K562 (cell line): ENCODE data around the gene ALX3. TPM values are rescaled to one million over a fixed set of nuclear protein-coding genes. Genes with fewer than 3 reads are reported as not detected.
A peak's percentile ranks its signal among the peaks of the same experiment; 100 is the strongest.

Experiments
- ATAC-seq: fragments of 200-7000 bp; cut with Tn5 transposase; 3 replicates; pipeline ENCODE4 v1.9.1; 2020; ENCODE audit warnings: moderate library complexity
- BruUV-seq: library from RNA; stranded (reverse); fragments of 400-500 nt; replicated peaks from 2 replicates; lab custom pipeline; 2021; lab: Mats Ljungman, UMichigan
- CTCF ChIA-PET: fragments of 300-600 bp; formaldehyde crosslinking; extraction: SDS; loops from one replicate; lab custom pipeline; 2021; ENCODE audit warnings: low intra/inter-chr PET ratio; lab: Yijun Ruan, JAX
- POLR2A ChIA-PET: fragments of 300-600, 350-650 bp; sonication (Branson Sonifier 250); formaldehyde crosslinking; extraction: SDS; loops from one replicate; lab custom pipeline; 2021; ENCODE audit warnings: antibody characterized with exemption, inconsistent platforms; lab: Yijun Ruan, JAX
- DNase-seq, 4 experiments: peaks; one replicate each; pipeline versions ENCODE4 v3.0.0 to v3.0.0-alpha.2; 2011 to 2018; ENCODE audit warnings: low spot score in 3 of 4, mixed read lengths in 3 of 4; ENCODE audit errors: extremely low read depth in 1 of 4
- FAIRE-seq: peaks from 2 replicates; lab custom pipeline; 2011; peaks lifted over from hg19 to GRCh38; lab: Jason Lieb, UNC
- H2AFZ ChIP-seq: 2 replicates; pipeline ENCODE4 v1.6.0; 2011; ENCODE audit warnings: low read depth, low read length, control low read depth, inconsistent platforms
- H3K27ac ChIP-seq: fragments of 200-600 bp; 3 replicates; pipeline ENCODE4 v1.8.0; 2011; ENCODE audit warnings: low read depth, mild to moderate bottlenecking, control low read depth, inconsistent platforms, low read length, moderate library complexity, mixed read lengths; ENCODE audit errors: extremely low read depth
- H3K27me3 ChIP-seq, 2 experiments: fragments of 300-600 bp in 1 of 2; 2 replicates in 1 of 2; 3 replicates in 1 of 2; pipeline versions ENCODE4 v1.6.0 to v1.8.0; 2011; ENCODE audit warnings: inconsistent platforms in 2 of 2, low read length in 2 of 2, mild to moderate bottlenecking in 1 of 2, mixed read lengths in 1 of 2, moderate library complexity in 1 of 2; ENCODE audit not compliant: control insufficient read depth in 2 of 2, insufficient read depth in 2 of 2
- H3K36me3 ChIP-seq: fragments of 300-600 bp; 3 replicates; pipeline ENCODE4 v1.8.0; 2011; ENCODE audit warnings: mild to moderate bottlenecking, low read length, inconsistent platforms; ENCODE audit not compliant: control insufficient read depth, insufficient read depth
- H3K4me1 ChIP-seq, 2 experiments: fragments of 200-600 bp in 1 of 2; replicated peaks in 1 of 2; 2 replicates in 1 of 2; 3 replicates in 1 of 2; pipeline versions ENCODE4 v1.5.1 to v1.8.0; 2011; ENCODE audit warnings: inconsistent platforms in 2 of 2, low read length in 2 of 2, mild to moderate bottlenecking in 1 of 2, mixed read lengths in 1 of 2, moderate library complexity in 1 of 2; ENCODE audit not compliant: control insufficient read depth in 2 of 2, insufficient read depth in 2 of 2
- H3K4me2 ChIP-seq: 2 replicates; pipeline ENCODE4 v1.6.1; 2011; ENCODE audit warnings: low read length, control low read depth, inconsistent platforms, mixed read lengths; ENCODE audit not compliant: insufficient read depth
- H3K4me3 ChIP-seq: fragments of 200-600 bp; sonication (generic), shearing (Covaris generic); 2 replicates; pipeline ENCODE4 v1.5.1; 2016; ENCODE audit warnings: control low read depth, inconsistent platforms
- H3K79me2 ChIP-seq: fragments of 200-600 bp; 3 replicates; pipeline ENCODE4 v1.8.0; 2011; ENCODE audit warnings: low read length, inconsistent platforms; ENCODE audit not compliant: control insufficient read depth, insufficient read depth
- H3K9ac ChIP-seq, 2 experiments: 2 replicates each; pipeline versions ENCODE4 v1.6.0 to v1.6.1; 2011; ENCODE audit warnings: low read depth in 2 of 2, low read length in 2 of 2, control low read depth in 1 of 2, inconsistent platforms in 1 of 2, mild to moderate bottlenecking in 1 of 2, mixed read lengths in 1 of 2; ENCODE audit not compliant: insufficient read depth in 1 of 2
- H3K9me1 ChIP-seq: one replicate; pipeline ENCODE4 v1.6.0; 2011; ENCODE audit warnings: inconsistent platforms, mild to moderate bottlenecking, low read length, moderate library complexity; ENCODE audit not compliant: control insufficient read depth, insufficient read depth
- H3K9me3 ChIP-seq: replicated peaks from 2 replicates; pipeline ENCODE4 v1.5.1; 2011; ENCODE audit warnings: low read depth, low read length, inconsistent platforms; ENCODE audit not compliant: control insufficient read depth, insufficient read depth
- H4K20me1 ChIP-seq: replicated peaks from 2 replicates; pipeline ENCODE4 v1.6.1; 2011; ENCODE audit warnings: low read length, inconsistent platforms, mixed read lengths; ENCODE audit not compliant: control insufficient read depth, insufficient read depth
- CEBPG ChIP-seq, 3 experiments: fragments of 200-800 bp in 1 of 3; sonication (Bioruptor generic) in 1 of 3; sonication (generic) in 1 of 3; formaldehyde crosslinking in 1 of 3; IDR thresholded peaks in 2 of 3; conservative IDR thresholded peaks in 1 of 3; 2 replicates each; pipeline versions ENCODE4 v1.6.1 to v1.8.0; 2016 to 2022; ENCODE audit warnings: missing compliant biosample characterization in 2 of 3, missing genetic modification characterization in 2 of 3, mild to moderate bottlenecking in 1 of 3, missing genetic modification reagents in 1 of 3
- WGBS: fragments of 100-300 bp; shearing (Covaris generic); methylation state at CpG from one replicate; pipeline ENCODE4 v1.1.6; 2016; ENCODE audit warnings: low coverage, mixed read lengths; ENCODE audit not compliant: insufficient coverage; ENCODE audit errors: missing lambda C conversion rate; 5-methylcytosine and 5-hydroxymethylcytosine counted together
- in situ Hi-C: fragments of 300-500 bp; cut with MboI; formaldehyde crosslinking; loops from 4 replicates; pipeline ENCODE4 v1.15.0; 2018; ENCODE audit warnings: inconsistent platforms, mixed read lengths
- intact Hi-C: fragments of 100-400 bp; cut with micrococcal nuclease; formaldehyde crosslinking; loops from 2 replicates; pipeline ENCODE4 v1.14.2; 2022
- polyA plus RNA-seq, 8 experiments: library from polyadenylated mRNA; depleted of rRNA in 4 of 8; stranded (reverse) in 5 of 8; unstranded in 3 of 8; fragments of >200 nt; fragmentation: Nextera tagmentation in 2 of 8; fragmentation: Illumina TruSeq in 1 of 8; extraction: Ambion mirVana in 2 of 8; extraction: Trizol in 1 of 8; gene quantifications; 2 replicates each; pipeline versions ENCODE4 v1.2.1 to v1.2.3, GENCODE V29; 2011 to 2014; ENCODE audit warnings: inconsistent platforms in 1 of 8, missing spikeins in 1 of 8
- total RNA-seq, 7 experiments: library from RNA; depleted of rRNA in 6 of 7; stranded (reverse); fragments of >200 nt in 6 of 7; fragmentation: Illumina TruSeq in 2 of 7; extraction: Trizol in 2 of 7; gene quantifications; 2 replicates each; pipeline versions ENCODE4 v1.2.1 to v1.2.3, GENCODE V29; 2011 to 2021; ENCODE audit warnings: low replicate concordance in 1 of 7
- TF ChIP-seq, protein P1 (sequence below): fragments of 450-650 bp; formaldehyde crosslinking; IDR thresholded peaks from 2 replicates; pipeline ENCODE4 v1.4.0; 2020; ENCODE audit warnings: mild to moderate bottlenecking, moderate library complexity
- TF ChIP-seq, protein P2 (sequence below): IDR thresholded peaks from 2 replicates; pipeline ENCODE4 v1.6.1; 2014; ENCODE audit warnings: antibody characterized with exemption

Gene ALX3
- total and polyA plus RNA-seq, 9 of the 15 experiments (the other 6 are each of a cell fraction or from before 2014, with no cell fraction given), result not detected

GRCh38 chr1:110083061-110083865, 12.8 kb upstream of the ALX3 start (continued):
- TF ChIP-seq, protein P1, sequence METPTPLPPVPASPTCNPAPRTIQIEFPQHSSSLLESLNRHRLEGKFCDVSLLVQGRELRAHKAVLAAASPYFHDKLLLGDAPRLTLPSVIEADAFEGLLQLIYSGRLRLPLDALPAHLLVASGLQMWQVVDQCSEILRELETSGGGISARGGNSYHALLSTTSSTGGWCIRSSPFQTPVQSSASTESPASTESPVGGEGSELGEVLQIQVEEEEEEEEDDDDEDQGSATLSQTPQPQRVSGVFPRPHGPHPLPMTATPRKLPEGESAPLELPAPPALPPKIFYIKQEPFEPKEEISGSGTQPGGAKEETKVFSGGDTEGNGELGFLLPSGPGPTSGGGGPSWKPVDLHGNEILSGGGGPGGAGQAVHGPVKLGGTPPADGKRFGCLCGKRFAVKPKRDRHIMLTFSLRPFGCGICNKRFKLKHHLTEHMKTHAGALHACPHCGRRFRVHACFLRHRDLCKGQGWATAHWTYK (CRISPR knock-in tag), result no peak

- 16% methylated on average over 5 of the region's 5 CpGs for WGBS
- in situ Hi-C loops, result no loop called here
- no peaks in the 10 kb centered on the region for H3K9me1 ChIP-seq
- H3K9ac ChIP-seq, result no peak overlapping the region
- peaks cover 30 to 64% of the 10 kb centered on the region in 2 experiments for H3K27me3 ChIP-seq
- TF ChIP-seq CEBPG (CRISPR knock-in tag; IDR thresholded peaks at IDR 0.05), result peak; percentile 67; the same call in 1 of the 2 replicates
- TF ChIP-seq CEBPG (tag; conservative IDR thresholded peaks at IDR 0.05 in 1 of 2, IDR thresholded peaks at IDR 0.05 in 1 of 2), result peak in 1 of 2 experiments; percentile 86; a peak in 2 of 4 replicates
- TF ChIP-seq, protein P2, sequence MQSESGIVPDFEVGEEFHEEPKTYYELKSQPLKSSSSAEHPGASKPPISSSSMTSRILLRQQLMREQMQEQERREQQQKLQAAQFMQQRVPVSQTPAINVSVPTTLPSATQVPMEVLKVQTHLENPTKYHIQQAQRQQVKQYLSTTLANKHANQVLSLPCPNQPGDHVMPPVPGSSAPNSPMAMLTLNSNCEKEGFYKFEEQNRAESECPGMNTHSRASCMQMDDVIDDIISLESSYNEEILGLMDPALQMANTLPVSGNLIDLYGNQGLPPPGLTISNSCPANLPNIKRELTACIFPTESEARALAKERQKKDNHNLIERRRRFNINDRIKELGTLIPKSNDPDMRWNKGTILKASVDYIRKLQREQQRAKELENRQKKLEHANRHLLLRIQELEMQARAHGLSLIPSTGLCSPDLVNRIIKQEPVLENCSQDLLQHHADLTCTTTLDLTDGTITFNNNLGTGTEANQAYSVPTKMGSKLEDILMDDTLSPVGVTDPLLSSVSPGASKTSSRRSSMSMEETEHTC, result no peak
- TF ChIP-seq, all 486 proteins: peak for 1
- no peak overlapping the region for H3K4me3 ChIP-seq
- H3K36me3 ChIP-seq, result no peaks in the 10 kb centered on the region
- ChIA-PET CTCF (no interaction called here), POLR2A (interaction anchor here (0.6 to 2.0 kb wide), 5 partner anchors 8 to 73 kb away, joined by 3 to 12 read pairs (median 6); no protein-coding TSS in a partner anchor)
- no peaks in the 10 kb centered on the region for H3K79me2 ChIP-seq
- no peak overlapping the region for H2AFZ ChIP-seq
- ATAC-seq (peak; percentile 33), DNase-seq (no peak), FAIRE-seq (no peak)
- no peaks in the 10 kb centered on the region; the same call in 1 of the 2 replicates for H4K20me1 ChIP-seq
- H3K27ac ChIP-seq, result no peak overlapping the region
- BruUV-seq, result no TSS peak
- peaks cover 0 to 12% of the 10 kb centered on the region in 2 experiments; a peak in 1 of 5 replicates for H3K4me1 ChIP-seq
- intact Hi-C loops, result no loop called here
- no peak overlapping the region for H3K4me2 ChIP-seq
- no peaks in the 10 kb centered on the region for H3K9me3 ChIP-seq
Measured at GRCh38 chr1:110082477-110082876, 12.0 kb upstream of the ALX3 start.
